Measurements from ENCODE around the gene TIGAR. TPM values are rescaled to one million over a fixed set of nuclear protein-coding genes. Genes with fewer than 3 reads are reported as not detected.

The TIGAR gene
- total RNA-seq, 1 donor from 2014 or later: 14.2 TPM

DNA sequence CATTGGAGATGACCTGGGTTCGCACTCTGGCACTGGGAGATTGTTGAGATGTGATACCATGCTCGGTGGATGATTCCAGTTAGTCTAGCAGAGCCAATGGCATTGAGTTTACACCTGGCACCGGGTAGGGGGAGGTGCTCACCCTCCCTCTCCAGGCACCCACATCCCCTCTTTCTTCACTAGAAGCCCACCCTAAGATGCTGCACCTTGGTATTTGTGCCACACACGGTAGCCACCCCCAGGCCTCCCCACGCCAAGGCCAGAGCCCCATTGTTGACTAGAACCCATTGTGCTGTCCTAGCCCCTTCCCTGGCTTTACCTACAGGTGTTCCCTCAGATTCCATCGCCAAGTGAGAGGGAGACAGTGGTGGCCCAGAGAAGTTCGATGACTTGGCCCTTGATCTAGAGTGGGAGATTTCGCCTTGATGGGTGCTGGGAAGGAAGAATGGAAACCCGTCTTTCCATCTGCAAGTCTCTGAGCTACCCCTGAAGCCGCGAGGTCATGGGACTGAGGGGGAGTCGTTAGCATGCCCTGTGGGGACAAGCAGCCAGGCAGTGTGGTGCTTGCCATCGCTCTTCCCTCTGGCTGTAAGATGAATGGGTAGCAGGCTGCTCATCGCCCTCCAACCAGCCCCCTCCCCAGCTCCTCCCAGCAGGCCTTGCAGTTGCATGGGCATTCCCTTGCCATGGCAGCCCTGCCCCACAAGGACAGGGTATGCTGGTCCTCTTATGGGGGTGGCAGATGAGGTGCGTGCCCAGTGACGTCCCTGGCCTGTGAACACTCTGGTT is 38.7 kb upstream of the TIGAR start:
- intact Hi-C loops (cut with micrococcal nuclease): no loop called here

DNA sequence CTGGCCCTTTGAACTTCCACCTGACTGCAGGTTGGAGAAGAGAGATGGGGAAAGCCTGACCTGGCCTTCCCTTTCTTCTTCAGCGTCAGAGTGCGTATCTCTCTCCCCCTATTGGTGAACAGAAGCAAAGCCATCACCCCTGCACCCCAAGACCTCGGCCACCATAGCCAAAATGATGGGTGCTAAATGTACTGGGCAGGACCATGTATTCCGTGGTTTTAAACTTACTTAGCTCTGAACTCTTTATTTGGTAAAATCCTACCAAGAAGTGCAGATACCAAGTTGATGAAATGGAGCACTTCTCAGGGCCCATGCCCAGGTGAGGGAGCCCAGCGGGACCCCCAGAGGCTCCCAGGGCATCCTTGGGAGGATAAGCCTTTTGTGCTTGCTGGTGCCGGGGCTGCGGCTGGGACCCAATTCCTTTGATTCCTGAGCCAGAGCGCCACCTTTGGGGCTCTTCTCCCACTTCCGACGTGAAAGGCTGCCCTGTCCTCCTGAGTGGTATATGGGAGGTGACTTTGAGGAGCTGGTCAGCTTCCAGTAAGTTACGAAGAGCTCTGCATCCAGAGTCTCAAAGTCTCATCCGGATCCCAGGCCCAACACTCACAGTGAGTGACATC is 38.0 kb upstream of the TIGAR start:
- intact Hi-C loops (cut with micrococcal nuclease): no loop called here

- intact Hi-C loops (cut with micrococcal nuclease): no loop called here
Measured at GRCh38 chr12:4283512-4284255, 37.3 kb upstream of the TIGAR start.

- intact Hi-C loops (cut with micrococcal nuclease): no loop called here
Measured at GRCh38 chr12:4284306-4284705, 36.7 kb upstream of the TIGAR start.

- intact Hi-C loops (cut with micrococcal nuclease): no loop called here
Measured at GRCh38 chr12:4285070-4285469, 35.9 kb upstream of the TIGAR start.

DNA sequence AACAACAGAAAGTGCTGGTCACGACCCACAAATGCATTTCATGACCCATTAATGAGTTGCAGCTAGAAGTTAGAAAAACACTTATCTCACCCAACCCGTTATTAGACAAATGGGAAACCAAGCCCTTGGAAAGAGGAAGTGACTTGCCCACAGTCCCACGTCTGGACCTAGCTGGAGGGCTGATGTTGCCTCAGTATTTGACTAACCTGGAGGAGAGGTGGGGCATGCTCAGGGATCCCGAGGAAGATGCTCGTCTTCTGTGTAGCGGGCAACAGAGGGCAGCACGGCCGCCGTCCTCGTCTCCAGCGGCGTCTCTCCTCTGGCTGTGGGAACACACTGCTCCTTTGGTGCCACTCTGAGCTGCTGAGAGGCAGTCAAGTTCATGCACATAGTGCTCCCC is 34.8 kb upstream of the TIGAR start:
- intact Hi-C loops (cut with micrococcal nuclease): no loop called here

GRCh38 chr12:4286771-4287317 is 34.2 kb upstream of the TIGAR start:
- intact Hi-C loops (cut with micrococcal nuclease): no loop called here

- intact Hi-C loops (cut with micrococcal nuclease): no loop called here
Measured at GRCh38 chr12:4287325-4288211, 33.4 kb upstream of the TIGAR start.

DNA sequence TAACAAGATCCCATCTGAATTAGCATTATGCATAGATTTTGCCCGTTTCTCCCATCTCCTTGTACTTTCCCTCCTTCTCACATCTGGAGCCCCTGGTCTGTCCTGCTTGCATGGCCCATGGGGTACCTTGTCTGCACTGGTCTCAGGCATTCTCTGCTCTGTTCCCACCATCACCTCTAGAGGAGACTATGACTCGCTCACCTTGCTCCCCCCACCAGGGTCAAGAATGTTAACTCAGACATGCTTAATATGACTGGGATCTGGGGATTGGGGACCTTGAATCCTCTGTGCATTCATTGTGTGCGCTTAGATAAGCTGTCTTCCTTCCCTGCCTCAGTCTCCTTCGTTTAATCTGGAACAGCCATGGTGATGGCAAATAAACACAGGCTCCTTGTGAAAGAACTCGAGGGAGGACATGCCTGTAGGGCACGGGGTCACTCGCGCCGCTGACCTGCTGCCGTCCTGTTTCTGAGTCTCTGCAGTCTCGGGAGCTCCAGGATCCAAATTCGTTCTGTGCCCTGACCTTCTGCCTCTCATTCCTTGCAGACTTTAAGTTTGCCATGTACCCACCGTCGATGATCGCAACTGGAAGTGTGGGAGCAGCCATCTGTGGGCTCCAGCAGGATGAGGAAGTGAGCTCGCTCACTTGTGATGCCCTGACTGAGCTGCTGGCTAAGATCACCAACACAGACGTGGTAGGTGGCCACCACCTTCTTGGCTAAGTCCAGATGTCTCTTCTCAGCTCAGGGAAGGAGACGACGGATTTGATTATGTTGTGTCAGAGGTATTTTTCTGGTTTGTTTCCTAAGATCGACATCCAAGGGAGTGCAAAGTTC is 32.5 kb upstream of the TIGAR start:
- intact Hi-C loops (cut with micrococcal nuclease): no loop called here

DNA sequence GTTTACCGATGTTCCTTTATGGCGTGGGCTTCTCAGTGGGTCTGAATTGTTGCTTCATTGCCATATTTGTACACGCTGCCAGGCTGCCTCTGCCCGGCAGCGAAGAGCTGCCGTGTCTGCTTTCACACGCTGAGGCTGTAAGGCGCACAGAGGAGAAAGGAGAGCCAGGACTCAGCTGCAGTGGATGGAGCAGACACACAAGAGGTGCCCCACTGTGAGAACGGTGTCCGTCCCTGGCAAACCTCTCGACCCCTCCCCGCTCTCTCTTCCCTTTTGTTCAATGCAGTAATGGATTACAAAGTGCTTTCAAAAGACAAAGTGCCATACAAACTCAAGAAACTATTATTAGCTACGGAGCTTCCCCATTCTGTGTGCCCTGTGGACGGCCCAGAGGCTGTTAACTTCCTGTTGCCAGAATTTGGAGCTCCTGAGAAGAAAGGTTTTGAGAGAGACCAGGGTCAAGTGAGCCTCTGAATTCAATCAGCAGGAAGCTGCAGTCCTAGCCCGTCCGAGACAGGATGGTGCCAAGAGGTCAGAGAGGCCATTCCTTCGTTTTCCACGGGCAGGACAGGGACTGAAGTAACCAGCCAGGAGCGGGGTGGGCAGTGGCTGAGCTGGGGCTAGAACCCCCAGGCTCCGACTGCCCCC is 31.7 kb upstream of the TIGAR start:
- intact Hi-C loops (cut with micrococcal nuclease): no loop called here

DNA sequence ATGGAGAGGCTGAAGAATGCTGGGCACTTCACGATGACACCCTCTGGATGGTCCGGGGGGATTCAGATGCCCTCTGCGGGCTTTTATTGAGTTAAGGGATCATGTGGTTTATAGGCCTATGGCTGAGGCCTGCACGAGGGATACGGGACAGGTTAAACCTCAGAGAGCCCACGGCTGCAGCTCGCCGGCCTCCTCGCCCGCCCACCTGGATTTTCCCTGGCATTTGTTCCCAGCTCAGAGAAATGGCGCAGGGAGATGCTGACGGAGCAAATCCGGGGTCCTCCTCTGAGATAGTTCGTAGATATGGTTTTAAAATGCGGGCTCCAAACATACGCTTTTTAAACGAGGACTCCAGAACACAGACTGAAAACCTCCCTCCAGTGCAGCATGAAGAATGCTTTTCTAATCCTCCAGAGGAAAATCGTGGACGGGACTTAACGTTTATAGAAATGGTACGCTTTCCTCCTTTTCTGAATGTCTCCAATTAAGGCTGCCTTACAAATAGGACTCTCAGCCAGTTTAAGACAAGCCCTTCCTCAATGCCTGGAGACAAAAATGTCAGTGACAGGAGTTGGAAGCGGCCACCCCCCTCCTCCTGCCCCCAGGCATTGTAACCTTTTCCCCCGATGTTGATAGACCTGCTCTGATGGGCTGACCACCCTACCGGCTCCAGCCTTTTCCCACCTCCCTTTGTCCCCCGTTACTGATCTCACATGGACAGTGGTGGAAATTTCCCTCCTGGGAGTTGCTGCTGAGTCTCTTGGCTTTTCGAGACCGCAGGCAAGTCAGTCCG is 30.8 kb upstream of the TIGAR start:
- intact Hi-C loops (cut with micrococcal nuclease): no loop called here

GRCh38 chr12:4292341-4293073 is 28.5 kb upstream of the TIGAR start:
- intact Hi-C loops (cut with micrococcal nuclease): loop anchor here (2.0 kb wide), 1 partner anchor 28 kb away; the partner anchor contains the start of gene TIGAR

GRCh38 chr12:4293299-4293965 is 27.6 kb upstream of the TIGAR start:
- intact Hi-C loops (cut with micrococcal nuclease): loop anchor here (2.0 kb wide), 1 partner anchor 27 kb away; the partner anchor contains the start of gene TIGAR

- intact Hi-C loops (cut with micrococcal nuclease): loop anchor here (2.0 kb wide), 1 partner anchor 27 kb away; the partner anchor contains the start of gene TIGAR
Measured at GRCh38 chr12:4293966-4294505, 27.0 kb upstream of the TIGAR start.

DNA sequence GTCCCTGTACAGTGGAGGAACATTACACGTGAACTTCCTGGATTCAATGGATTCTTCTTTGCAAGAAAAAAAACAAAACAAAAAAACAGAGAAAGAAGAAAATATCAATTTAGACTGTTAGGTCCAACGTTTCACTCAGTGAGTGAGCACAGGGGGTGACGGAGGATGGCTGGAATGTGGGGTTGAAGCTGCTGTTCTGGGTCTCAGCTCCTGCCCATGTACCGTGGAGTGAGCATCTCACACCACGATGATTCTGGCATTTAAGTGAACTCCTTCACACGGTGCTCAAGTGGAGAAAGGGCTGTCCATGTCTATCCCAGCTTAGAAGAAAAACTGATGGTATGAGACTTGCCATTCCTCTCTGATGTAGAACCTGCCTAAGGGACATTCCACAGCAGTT is 24.3 kb upstream of the TIGAR start:
- intact Hi-C loops (cut with micrococcal nuclease): no loop called here

GRCh38 chr12:4297617-4298016 is 23.4 kb upstream of the TIGAR start:
- intact Hi-C loops (cut with micrococcal nuclease): no loop called here

GRCh38 chr12:4300883-4301282 is 20.1 kb upstream of the TIGAR start:
- intact Hi-C loops (cut with micrococcal nuclease): no loop called here

All from T-helper 1 cell treated with Interleukin-12 subunit alpha and Interleukin-12 subunit beta and Interleukin-4 antibody, amounts not matched to agents 30 ng/mL and 1 ng/mL, for 36 hours (primary cell).